Left lobe of liver (tissue), 2 donors: ENCODE data around the gene PITX3. TPM values are rescaled to one million over a fixed set of nuclear protein-coding genes. Genes with fewer than 3 reads are reported as not detected.
A peak's percentile ranks its signal among the peaks of the same experiment; 100 is the strongest.
"Not testable (repeated sequence)": the region's sequence is repeated elsewhere in the genome, so short reads cannot be mapped to it uniquely, and the experiment has no call there.

Experiments
- ATAC-seq: fragments of 200-7000 bp; cut with Tn5 transposase; one replicate; pipeline ENCODE4 v1.9.1; 2020; ENCODE audit warnings: mild to moderate bottlenecking, moderate library complexity
- DNase-seq: peaks from one replicate; pipeline ENCODE4 v3.0.0-alpha.2; 2020; ENCODE audit warnings: low spot score
- total RNA-seq: library from RNA; stranded (reverse); gene quantifications from one replicate; pipeline ENCODE4 v1.2.1, GENCODE V29; 2021
- donor health status: DM: no; HTN: no; CAD: no; lungs with moderate emphysema.
- donor health status: DM: no; HTN: yes; CAD: no.

The PITX3 gene
- total RNA-seq, 1 donor from 2014 or later: not detected

DNA sequence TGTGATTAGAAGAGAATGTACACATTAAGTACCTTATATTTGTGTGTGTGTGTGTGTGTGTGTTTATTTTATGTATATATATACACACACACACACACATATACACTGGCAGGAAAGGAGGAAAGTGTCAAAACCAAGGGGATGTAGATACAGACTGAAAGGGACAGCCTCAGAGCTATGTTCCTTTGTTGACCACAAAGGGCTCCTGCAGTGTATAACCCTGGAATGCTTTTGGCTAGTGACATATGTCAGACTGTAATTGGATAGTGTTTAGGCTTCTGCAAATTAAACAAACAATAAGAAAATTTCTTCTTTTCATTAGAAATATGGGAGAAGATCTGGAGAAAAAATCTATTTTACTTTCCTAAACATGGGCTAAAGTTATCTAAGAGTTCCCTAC is 19.9 kb upstream of the PITX3 start:
- ATAC-seq: peak; percentile 40
- no peak for DNase-seq

DNA sequence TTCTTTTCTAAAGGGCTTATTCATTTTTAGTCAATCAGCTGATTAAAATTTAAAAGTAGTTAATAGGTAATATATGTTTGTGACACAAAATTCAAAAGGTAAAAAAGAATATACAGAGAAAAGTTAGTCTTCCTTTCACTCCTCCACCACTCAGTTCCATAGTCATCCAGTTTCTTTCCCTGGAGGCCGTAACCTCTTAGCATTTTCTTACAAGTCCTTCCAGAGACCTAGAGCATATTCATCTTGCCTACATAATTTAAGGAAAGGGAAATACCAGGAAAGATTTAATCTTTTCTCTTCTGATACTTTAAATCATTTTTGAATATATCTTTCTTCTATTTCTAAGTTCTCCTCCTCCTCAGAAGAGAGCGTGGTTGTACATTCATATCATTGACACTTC is 14.1 kb upstream of the PITX3 start:
- no peak for ATAC-seq
- DNase-seq: no peak

DNA sequence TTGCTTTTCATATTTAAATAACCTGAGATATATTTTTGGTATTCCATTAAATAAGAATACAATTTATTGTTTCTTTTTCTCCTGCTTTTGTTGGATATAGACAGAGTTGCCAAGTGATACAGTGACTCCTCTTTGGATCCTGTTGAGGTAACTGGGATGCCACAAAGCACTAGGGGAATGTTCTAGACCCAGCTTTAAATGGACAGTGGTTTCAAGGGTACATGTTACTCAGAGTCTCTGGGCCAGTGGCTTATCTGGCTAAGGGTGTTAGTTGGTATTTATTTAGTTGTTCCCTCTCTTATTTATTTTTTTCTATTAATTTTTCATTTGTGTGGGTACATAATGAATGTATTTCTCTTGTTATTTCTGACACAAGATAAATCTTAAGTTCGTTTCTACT is 13.1 kb upstream of the PITX3 start:
- ATAC-seq (no peak), DNase-seq (no peak)

DNA sequence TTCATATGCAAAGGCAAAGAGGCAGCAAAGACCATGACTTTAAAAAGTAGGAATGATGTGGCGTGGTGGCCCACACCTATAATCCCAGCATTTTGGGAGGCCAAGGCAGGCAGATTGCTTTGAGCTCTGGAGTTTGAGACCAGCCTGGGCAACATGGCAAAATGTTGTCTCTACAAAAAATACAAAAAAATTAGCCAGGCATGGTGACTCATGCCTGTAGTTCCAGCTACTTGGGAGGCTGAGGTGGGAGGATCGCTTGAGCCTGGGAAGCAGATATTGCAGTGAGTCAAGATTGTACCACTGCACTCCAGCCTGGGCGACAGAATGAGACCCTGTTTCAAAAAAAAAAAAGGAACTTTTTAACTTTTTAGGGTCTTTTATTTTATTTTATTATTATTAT is 11.2 kb upstream of the PITX3 start:
- not testable (repeated sequence) for DNase-seq, ATAC-seq

DNA sequence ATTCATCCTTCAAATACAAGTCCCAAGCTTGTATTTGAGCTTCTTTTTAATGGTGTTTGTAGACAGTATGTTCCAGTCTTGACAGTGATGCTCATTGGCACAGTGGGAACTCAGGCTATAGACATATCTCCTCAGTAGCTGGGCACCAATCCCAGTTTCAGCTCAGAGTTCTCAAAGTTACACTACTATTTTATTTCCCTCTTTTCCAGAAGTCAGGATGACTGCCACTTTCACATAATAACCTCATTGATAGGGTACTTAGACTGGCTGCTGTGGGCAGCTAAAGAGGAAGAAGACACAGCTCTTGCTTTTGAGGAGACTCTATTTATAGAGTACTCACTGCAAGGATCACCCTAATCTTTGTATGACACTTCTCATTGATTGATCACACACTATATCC is 6.4 kb upstream of the PITX3 start:
- ATAC-seq (no peak), DNase-seq (no peak)

DNA sequence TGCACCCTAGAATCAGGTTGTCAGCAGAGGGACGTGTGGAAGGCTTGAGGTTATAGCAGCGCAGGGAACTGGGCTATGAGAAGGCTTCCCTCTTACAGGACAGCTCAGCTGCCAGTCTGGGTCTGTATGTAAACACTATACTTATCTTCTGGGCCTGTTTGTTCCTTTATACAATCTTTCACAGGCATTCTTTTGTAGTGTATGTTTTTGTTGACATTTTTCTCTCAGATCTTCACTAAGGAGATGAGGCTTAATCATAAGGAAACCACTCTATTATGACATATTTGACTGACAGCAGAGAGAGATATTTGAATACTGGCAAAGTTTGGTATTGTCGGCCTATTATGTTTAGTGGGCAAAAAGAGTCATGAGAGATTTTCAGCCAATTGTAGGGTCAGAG is 4.9 kb upstream of the PITX3 start:
- DNase-seq (no peak), ATAC-seq (no peak)

DNA sequence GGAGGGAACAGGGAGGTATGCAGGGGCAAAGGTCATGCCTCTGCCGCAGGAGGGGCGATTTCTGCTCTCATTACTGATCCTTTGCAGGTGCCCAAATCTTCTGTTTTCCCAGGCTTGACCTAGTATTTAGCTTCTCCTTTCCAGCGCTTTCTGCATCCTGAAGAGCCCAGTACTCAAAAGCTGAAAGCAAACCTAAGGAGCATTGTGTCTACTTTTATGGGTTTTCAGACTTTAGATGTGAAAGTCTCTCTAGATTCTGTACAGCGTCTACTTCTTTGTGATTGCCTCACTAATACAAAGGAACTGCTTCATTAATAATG is 4.6 kb upstream of the PITX3 start:
- peak; percentile 31 for ATAC-seq

DNA sequence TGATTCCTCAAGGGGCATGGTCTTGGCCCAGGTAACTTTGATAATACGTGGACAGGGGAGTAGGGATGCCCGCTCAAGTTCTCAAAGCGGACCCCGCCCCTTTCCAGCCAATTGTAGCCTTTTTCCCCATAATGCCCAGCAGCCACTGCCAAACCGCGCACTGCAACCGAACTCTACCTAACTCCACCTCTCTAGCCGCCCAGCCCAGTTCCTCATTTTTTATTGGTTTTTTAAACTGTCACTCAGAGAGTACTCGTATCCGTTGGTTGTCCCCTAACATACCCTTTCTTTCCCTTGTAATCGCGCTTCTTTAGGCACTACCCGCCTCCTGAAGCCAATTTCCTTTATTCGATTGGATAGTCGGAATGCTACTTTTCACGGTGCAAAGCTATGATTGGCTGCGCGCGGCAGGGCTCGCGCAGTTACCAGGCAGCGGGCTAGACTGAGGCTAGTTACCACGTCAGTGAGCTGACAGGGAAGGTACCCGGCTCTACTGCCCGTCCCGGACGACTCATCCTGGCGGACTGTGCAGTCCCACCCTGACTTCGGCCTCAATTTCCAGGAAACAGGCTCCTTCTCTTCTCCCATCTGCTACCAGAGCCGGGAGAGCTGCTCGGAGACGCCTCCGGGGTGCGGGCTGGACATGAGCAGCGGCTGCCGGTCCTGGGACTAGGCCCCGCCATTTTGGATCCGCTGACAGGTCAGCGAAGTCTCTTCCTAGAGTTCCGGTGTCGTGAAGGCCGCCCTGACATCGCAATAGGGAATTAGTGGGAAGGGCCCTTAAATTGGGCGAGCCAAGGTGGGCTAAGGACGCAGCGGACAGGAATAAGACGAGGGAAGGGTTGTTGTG is 4.0 kb upstream of the PITX3 start, which contains the start of gene GBF1:
GBF1 (plus strand) TSS at position 451 of the 850 bp plus-strand sequence. CDS start 13,407 bp downstream, outside the sequence.
- ATAC-seq (peak; percentile 89), DNase-seq (peak; percentile 95)

More for the DNA sequence above, 4.6 kb upstream of the PITX3 start:
- no peak for DNase-seq

DNA sequence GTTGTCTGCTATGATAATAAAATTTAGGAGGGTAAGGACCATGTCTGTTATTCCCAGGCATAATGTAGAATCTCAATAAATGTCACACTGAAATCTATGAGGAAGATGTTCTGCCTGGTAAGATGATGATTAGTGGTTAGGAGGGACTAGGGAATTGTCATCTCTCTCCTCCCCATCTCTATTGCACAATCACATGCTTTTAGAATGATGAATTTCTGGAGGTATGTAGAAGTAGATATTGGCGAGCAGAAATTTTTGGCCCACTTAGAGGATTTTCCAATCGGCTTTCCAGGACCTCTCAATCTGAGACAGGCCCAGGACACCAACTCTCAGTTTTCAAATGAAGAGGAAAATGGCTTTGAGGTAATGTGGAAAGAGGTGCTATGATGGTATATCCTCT is 2.0 kb upstream of the PITX3 start:
- no peak for ATAC-seq

DNA sequence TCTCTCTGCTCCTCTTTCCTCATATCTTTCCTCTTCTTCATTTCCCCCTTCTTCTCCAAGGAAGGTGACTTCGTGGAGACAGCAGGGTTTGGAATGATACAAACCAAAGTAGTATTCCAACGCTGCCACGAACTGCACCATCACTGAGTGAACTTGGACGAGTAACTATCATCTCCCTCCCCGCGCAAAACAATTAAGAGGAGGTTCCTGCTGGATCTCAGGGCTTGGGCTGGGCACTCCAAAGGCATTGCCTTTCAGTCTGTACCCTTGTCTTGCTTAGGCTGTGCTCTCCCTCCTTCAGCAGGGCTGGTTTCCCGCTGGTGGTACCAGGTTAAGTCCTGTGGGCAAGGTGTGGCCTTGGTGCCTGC is 790 bp upstream of the PITX3 start:
- no peak for DNase-seq
- no peak for ATAC-seq

More for the DNA sequence above, 2.0 kb upstream of the PITX3 start:
- DNase-seq: no peak

DNA sequence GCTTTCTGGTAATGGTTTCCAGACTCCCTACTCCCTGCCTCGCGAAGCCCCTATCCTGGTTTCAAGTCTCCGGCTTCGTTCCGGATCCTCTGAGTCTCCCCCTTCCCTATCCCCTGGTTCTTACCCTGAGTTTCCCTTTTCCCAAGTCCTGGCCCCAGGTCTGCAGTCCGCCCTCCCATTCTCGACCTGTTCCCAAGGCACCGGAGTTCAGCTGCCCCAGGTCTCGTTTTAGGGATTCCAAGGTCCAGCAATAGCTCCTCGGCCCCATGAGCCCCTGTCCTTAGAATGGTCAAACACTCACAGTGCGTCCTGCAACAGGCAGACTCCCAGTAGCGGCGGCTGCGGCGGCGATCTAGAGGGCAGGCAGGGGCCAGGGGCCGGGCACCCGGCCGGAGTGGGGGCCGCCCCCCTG is 274 bp downstream of the PITX3 start:
- DNase-seq (no peak), ATAC-seq (no peak)

DNA sequence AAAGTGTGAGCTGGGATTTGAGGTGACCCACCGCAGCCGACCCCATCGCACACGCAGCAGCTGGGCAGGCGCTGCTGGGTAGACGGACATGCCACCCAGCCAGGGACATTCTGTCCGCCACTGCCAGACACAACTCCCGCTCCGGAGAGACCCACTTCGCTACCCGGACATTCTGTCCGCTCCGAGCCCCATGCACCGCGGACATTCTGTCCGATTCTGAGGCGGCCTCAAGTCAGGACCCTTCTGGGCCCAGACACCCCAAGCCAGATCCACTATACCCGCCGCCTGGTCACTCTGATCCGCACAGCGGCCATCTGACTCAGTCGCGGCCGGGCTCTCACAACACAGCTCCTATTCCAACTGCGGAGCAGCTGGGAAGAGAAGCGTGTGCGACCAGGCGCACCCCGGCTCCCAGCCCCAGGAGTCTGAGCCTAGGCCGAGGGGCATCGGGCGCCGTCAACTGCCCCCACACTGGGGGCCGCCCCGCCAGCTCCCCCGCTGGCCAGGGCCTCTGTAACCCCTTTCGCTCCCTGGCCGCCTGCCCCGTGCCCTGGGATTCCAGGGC is 763 bp downstream of the PITX3 start:
- DNase-seq: no peak

DNA sequence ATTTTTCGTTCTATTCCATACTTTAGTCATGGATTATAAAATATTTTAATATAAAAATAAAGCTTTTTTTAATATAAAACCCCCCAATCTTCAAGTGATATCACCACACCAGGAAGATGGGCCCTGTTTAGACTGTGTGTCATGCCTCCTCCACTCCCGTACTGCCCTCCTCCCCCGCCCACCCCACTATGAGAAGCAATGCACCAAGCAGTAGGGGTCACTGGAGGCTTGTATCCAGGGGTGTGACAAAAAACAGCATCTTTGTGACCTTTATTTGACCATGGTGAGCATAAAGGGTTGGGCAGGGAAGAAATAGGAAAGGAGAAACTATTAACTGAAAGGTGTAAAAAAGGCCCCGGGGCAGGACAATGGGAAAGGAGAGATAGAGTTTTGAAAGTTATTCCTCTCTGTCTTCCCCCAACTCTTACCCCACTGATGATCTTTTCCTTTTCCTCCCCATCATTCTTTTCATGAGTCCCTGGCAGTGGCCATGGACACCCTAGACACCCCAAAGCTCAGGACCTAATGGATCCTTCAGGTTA is 3.5 kb downstream of the PITX3 start:
- no peak for DNase-seq
- no peak for ATAC-seq

More for the DNA sequence above, 763 bp downstream of the PITX3 start:
- no peak for ATAC-seq

DNA sequence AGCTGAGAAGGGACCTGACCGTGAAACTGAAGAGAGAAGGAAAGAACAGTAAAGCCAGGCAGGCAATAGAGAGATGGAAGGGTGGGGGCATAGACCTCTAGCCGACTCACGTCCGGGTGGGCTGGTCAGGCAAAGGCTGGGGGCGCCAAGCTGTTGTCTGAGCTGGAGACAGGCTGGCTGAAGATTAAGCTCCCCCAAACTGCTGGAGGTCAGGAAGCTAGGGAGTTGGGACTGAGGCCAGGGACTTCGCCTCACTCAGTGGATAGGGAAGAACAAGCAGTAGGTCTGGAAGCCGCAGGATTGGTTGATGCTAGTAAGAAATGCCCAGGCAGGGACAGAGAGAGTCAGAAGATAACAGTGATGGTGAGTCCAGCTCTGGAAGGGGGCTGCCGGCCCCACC is 5.3 kb downstream of the PITX3 start:
- ATAC-seq (no peak), DNase-seq (no peak)

DNA sequence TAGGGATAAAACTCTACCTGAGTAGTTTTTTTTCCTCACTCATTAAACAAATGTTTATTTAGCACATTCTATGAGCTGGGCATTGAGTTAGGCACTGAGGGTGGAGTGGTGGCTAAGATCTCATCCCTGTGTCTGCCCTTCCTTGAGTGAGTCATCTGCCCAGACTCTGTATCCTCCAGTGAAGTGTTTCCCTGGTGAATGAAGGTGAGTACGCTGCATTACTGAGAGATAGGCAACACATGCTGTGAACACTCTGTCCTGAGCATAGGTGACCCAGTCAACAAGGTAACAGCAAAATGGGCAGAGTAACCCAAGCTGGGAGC is 5.8 kb downstream of the PITX3 start:
- DNase-seq (no peak), ATAC-seq (no peak)

DNA sequence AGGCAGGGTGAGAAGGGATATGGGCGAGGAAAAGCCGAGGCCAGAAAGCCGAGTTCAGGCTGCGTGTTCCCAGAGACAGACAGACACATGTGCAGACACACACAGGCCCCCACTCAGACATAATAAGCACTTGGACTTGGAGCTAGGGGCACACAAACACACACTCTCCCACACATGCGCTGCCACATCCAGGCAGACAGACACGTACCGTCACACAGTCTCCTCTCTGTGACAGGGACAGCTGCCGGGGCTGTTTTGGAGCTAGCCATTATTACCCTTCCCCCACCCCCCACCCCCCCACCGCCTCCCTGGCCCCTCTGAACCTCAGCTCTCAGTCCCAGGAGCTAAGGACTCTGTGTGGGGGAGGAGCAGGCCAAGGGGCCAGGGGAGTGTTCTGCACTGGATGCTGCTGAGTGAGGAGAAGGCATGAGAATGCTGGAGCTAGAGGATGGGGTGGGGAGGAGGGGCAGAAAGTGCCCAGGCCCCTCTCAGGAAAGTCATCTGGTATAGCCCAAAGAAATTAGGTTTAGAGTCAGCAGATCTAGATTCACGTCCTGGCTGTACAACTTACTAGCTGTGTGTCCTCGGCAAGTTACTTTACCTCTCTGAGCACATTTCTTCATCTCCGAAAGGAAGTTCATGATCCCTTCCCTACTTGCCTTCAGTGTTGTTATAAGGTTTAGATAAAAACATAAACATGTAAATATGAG is 6.3 kb downstream of the PITX3 start:
- no peak for DNase-seq

DNA sequence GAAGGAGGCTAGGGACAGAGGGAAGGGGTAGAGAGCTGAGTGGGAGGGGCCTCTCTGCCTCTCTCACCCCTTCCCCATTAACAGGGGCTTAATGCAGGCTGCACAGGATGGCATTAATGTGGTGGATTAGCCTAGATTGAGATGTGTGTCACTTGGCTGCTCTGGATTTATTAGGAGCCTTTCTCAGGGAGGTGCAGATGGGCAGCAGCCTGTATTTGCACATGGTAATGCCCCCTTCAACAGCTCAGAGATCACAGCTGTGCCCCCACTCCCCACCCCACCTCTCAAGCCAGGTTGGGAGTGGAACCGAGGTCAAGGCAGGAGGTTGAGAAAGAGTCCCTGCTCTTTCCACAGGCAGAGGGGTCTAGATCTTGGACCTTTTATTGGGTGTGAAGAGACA is 7.3 kb downstream of the PITX3 start:
- no peak for ATAC-seq
- no peak for DNase-seq

More for the DNA sequence above, 6.3 kb downstream of the PITX3 start:
- ATAC-seq: no peak

DNA sequence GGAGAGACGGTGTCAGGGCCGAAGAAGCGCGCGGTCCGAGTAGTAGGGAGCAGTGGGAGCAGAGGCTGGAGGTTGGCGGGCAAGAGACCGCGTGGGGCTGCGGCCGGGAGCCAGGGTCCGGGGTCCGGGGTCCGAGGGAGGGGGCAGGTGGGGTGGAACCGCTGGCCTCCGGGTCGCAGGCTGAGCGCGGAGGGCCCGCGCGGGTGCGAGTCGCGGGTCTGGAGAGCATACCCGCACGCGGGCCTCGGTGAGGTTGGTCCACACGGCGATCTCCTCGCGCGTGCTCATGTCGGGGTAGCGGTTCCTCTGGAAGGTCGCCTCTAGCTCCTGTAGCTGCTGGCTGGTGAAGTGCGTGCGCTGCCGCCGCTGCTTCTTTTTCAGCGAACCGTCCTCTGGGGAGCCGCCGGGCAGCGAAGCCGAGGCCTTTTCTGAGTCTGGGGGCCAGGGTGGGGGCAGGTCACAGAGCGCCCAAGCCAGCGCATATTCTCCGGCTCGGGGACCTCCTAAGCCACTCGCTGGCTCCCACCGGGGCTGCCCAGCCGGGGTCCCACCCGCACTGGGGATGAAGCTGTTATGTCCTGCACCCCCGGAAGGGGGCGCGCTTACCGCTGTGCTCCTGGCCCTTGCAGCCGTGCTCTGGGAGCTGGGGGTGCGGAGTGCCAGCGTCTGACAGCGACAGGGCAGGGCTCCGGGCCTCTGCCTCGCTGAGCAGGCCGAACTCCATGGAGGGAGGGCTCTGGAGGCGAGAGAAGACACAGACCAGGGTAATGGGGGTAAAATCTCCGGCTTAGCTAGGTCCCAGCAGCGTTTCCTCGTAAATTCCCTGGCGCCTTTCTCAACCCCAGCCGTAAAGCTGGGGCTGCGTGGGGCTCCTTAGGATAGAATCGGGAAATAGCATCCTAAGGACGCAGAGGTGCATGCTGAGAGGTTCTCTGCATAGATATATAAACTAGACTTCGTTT is 9.7 kb downstream of the PITX3 start:
- DNase-seq: peak; percentile 69
- ATAC-seq: peak; percentile 87

DNA sequence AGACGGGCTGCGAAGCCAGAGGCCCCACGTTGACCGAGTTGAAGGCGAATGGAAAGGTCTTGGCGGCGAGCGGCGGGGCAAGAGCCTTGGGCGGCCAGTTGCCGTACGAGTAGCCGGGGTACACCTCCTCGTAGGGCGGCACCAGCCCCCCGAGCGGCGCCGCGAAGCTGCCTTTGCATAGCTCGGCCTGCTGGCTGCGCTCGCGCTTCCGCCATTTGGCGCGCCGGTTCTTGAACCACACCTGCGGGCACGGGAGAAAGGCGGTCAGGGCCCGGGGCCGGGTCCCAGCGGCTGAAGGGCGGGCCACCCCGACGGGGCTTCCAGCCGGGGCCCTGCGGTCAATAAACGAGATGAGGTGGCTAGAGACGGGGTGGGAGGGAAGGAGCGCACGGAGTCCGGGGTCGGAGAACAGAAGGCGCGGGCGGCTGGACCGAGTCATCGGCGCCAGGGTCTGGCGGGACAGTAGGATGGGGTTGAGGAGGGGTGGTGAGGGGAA is 10.4 kb downstream of the PITX3 start:
- DNase-seq (no peak), ATAC-seq (no peak)

DNA sequence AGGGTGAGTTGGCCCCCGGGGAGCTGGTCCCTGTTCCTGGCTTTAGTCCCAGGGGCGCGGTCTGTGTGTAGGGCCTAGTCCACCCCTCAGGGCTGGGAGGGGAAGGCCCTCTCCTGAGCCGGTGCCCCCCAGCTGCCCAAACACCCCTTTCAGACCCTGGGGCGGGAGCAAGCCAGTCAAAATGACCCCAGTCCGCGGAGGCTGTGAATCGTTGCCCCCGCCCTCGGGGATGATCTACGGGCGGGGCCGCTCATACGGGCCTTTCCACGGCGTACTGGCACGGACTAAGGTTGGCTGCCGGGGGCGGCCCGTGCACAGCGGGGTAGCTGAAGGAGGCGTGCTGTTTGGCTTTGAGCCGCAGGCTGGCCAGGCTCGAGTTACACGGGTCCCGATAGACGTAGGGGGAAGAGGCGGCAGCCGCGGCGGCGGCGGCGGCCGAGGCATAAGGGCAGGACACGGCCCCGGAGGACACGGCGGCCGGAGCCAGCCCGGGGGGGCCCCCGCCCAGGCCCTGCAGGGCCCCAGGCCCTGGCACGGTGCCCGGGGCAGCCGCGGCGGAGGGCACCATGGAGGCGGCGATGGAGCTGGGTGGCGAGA is 10.9 kb downstream of the PITX3 start:
- peak; percentile 15 for ATAC-seq
- DNase-seq: no peak
